HCT116 (cell line): ENCODE results near the gene ELFN1. TPM values are rescaled to one million over a fixed set of nuclear protein-coding genes. Genes with fewer than 3 reads are reported as not detected.

Experiments used
- ATAC-seq: fragments of 200-7000 bp; cut with Tn5 transposase; 2 replicates; pipeline ENCODE4 v1.9.1; 2020; ENCODE audit warnings: mild to moderate bottlenecking, moderate library complexity
- Bru-seq: library from RNA; stranded (reverse); fragments of 400-500 nt; gene quantifications from one replicate; lab custom pipeline; 2021; lab: Mats Ljungman, UMichigan
- BruChase-seq, 2 experiments: library from RNA; stranded (reverse); fragments of 400-500 nt; gene quantifications; one replicate each; lab custom pipeline; 2021; lab: Mats Ljungman, UMichigan
- BruUV-seq: library from RNA; stranded (reverse); fragments of 400-500 nt; replicated peaks from 2 replicates; lab custom pipeline; 2021; lab: Mats Ljungman, UMichigan
- CTCF ChIA-PET: fragments of 300-600 bp; sonication (Branson Sonifier 250); formaldehyde crosslinking; loops from one replicate; lab custom pipeline; 2021; ENCODE audit warnings: antibody characterized with exemption; lab: Charles Lee
- POLR2A ChIA-PET: fragments of 300-600, 350-600 bp; sonication (Branson Sonifier 250); formaldehyde crosslinking; loops from one replicate; lab custom pipeline; 2021; ENCODE audit warnings: antibody characterized with exemption; lab: Charles Lee
- RAD21 ChIA-PET, 2 experiments: fragments of 300-600 bp; sonication (Branson Sonifier 250); formaldehyde crosslinking; loops; one replicate each; lab custom pipeline; 2023; ENCODE audit warnings: low total read pairs in 2 of 2; ENCODE audit not compliant: uncharacterized antibody in 2 of 2, unreplicated experiment in 2 of 2, low non-redundant PET in 1 of 2; lab: Charles Lee
- DNase-seq: peaks from one replicate; pipeline ENCODE4 v3.0.0-alpha.2; 2010; ENCODE audit warnings: low read depth, low spot score
- H2AFZ ChIP-seq: fragments of 200-600 bp; shearing (Covaris generic), sonication (generic); 2 replicates; pipeline ENCODE4 v1.6.1; 2017; ENCODE audit warnings: low read depth, mixed run types, mixed read lengths, antibody characterized with exemption, low read length; ENCODE audit not compliant: poor library complexity, severe bottlenecking
- H3K27ac ChIP-seq: 2 replicates; pipeline ENCODE4 v1.5.1; 2012; ENCODE audit warnings: low read depth, low read length
- H3K27me3 ChIP-seq: fragments of 200-600 bp; sonication (generic); 2 replicates; pipeline ENCODE4 v1.6.1; 2016; ENCODE audit warnings: mixed run types, low read length, mixed read lengths; ENCODE audit not compliant: insufficient read depth
- H3K36me3 ChIP-seq, 2 experiments: fragments of 200-500 bp in 1 of 2; fragments of 200-600 bp in 1 of 2; sonication (Bioruptor generic) in 1 of 2; sonication (generic) in 1 of 2; 2 replicates each; pipeline versions ENCODE4 v1.5.1 to v1.6.1; 2014 to 2016; ENCODE audit warnings: low read length in 2 of 2, inconsistent platforms in 1 of 2, mixed read lengths in 1 of 2, mixed run types in 1 of 2; ENCODE audit not compliant: insufficient read depth in 2 of 2, control insufficient read depth in 1 of 2
- H3K4me1 ChIP-seq, 2 experiments: fragments of 200-600 bp in 1 of 2; sonication (generic) in 1 of 2; 2 replicates each; pipeline versions ENCODE4 v1.5.1 to v1.6.1; 2012 to 2017; ENCODE audit warnings: low read length in 2 of 2, inconsistent platforms in 1 of 2, mild to moderate bottlenecking in 1 of 2, mixed read lengths in 1 of 2, mixed run types in 1 of 2, moderate library complexity in 1 of 2; ENCODE audit not compliant: insufficient read depth in 2 of 2, control insufficient read depth in 1 of 2
- H3K4me2 ChIP-seq: fragments of 200-600 bp; sonication (generic); 2 replicates; pipeline ENCODE4 v1.6.1; 2017; ENCODE audit warnings: mixed run types, low read length, mixed read lengths
- H3K4me3 ChIP-seq, 2 experiments: fragments of 200-600 bp in 1 of 2; sonication (generic) in 1 of 2; replicated peaks in 1 of 2; 2 replicates each; pipeline ENCODE4 v1.5.1; 2011 to 2016; ENCODE audit warnings: low read length in 2 of 2, control low read depth in 1 of 2, low read depth in 1 of 2, mild to moderate bottlenecking in 1 of 2, mixed read lengths in 1 of 2, mixed run types in 1 of 2
- H3K79me2 ChIP-seq: fragments of 200-600 bp; sonication (generic); 2 replicates; pipeline ENCODE4 v1.6.1; 2017; ENCODE audit warnings: mild to moderate bottlenecking, mixed run types, low read length, moderate library complexity, mixed read lengths; ENCODE audit not compliant: insufficient read depth
- H3K9ac ChIP-seq: fragments of 200-600 bp; sonication (generic); 2 replicates; pipeline ENCODE4 v1.6.1; 2016; ENCODE audit warnings: low read length, mixed read lengths
- H3K9me2 ChIP-seq: fragments of 200-600 bp; sonication (generic), shearing (Covaris generic); 2 replicates; pipeline ENCODE4 v1.6.1; 2017; ENCODE audit warnings: mixed run types, mild to moderate bottlenecking, moderate library complexity; ENCODE audit not compliant: insufficient read depth
- H3K9me3 ChIP-seq, 2 experiments: fragments of 200-500 bp in 1 of 2; fragments of 200-600 bp in 1 of 2; sonication (Bioruptor generic) in 1 of 2; sonication (generic) in 1 of 2; 2 replicates each; pipeline ENCODE4 v1.6.1; 2014 to 2017; ENCODE audit warnings: low read length in 2 of 2, mixed read lengths in 2 of 2, inconsistent platforms in 1 of 2, low read depth in 1 of 2, mild to moderate bottlenecking in 1 of 2, mixed run types in 1 of 2, moderate library complexity in 1 of 2; ENCODE audit not compliant: control insufficient read depth in 1 of 2, insufficient read depth in 1 of 2
- H4K20me1 ChIP-seq: fragments of 200-600 bp; sonication (generic), shearing (Covaris generic); 2 replicates; pipeline ENCODE4 v1.6.1; 2017; ENCODE audit warnings: mixed run types, mild to moderate bottlenecking, moderate library complexity; ENCODE audit not compliant: insufficient read depth
- CBX3 ChIP-seq: IDR thresholded peaks from 2 replicates; pipeline ENCODE4 v1.6.1; 2012; ENCODE audit warnings: low read depth
- ELF1 ChIP-seq: IDR thresholded peaks from 2 replicates; pipeline ENCODE4 v1.6.1; 2012; ENCODE audit warnings: low read depth, borderline replicate concordance
- EZH2phosphoT487 ChIP-seq: fragments of 200-600 bp; IDR thresholded peaks from 2 replicates; pipeline ENCODE4 v1.6.1; 2018; ENCODE audit warnings: antibody characterized with exemption, borderline replicate concordance
- JUND ChIP-seq: IDR thresholded peaks from 2 replicates; pipeline ENCODE4 v1.6.1; 2012
- POLR2A ChIP-seq: IDR thresholded peaks from 2 replicates; pipeline ENCODE4 v1.7.0; 2011; ENCODE audit warnings: borderline replicate concordance; ENCODE audit not compliant: insufficient read depth, insufficient read length; ENCODE audit errors: extremely low read depth
- POLR2AphosphoS5 ChIP-seq: IDR thresholded peaks from 2 replicates; pipeline ENCODE4 v1.6.1; 2011; ENCODE audit warnings: mild to moderate bottlenecking, low read depth, low read length, moderate library complexity
- TCF7L2 ChIP-seq: IDR thresholded peaks from 2 replicates; pipeline ENCODE4 v1.7.0; 2011; ENCODE audit warnings: borderline replicate concordance, inconsistent platforms; ENCODE audit not compliant: insufficient read depth, insufficient read length; ENCODE audit errors: extremely low read depth
- ZFX ChIP-seq: fragments of 450-650 bp; IDR thresholded peaks from 2 replicates; pipeline ENCODE4 v1.6.1; 2017
- ZNF274 ChIP-seq: fragments of 200-500 bp; sonication (Bioruptor generic); IDR thresholded peaks from 2 replicates; pipeline ENCODE4 v1.6.1; 2014; ENCODE audit warnings: mild to moderate bottlenecking, low read depth, low read length, inconsistent platforms
- intact Hi-C: fragments of 100-400 bp; cut with micrococcal nuclease; formaldehyde crosslinking; loops from 2 replicates; pipeline ENCODE4 v1.10.0; 2022
- long read RNA-seq: library from polyadenylated mRNA; unstranded; transcript quantifications from one replicate; pipeline ENCODE4 v2.0.0, GENCODE V29; 2021; ENCODE audit not compliant: unreplicated experiment
- polyA plus RNA-seq: library from polyadenylated mRNA; unstranded; fragments of >200 nt; gene quantifications from 2 replicates; pipeline ENCODE4 v1.2.1, GENCODE V29; 2012; ENCODE audit warnings: missing spikeins
- total RNA-seq: library from RNA; stranded (reverse); gene quantifications from one replicate; pipeline ENCODE4 v1.2.1, GENCODE V29; 2021; ENCODE audit not compliant: unreplicated experiment
- TF ChIP-seq, protein P1 (sequence below): IDR thresholded peaks from 2 replicates; pipeline ENCODE4 v1.6.1; 2011; ENCODE audit warnings: mild to moderate bottlenecking, low read length, moderate library complexity; ENCODE audit not compliant: insufficient replicate concordance; ENCODE audit errors: extremely low read depth
- TF ChIP-seq, protein P2 (sequence below): IDR thresholded peaks from 2 replicates; pipeline ENCODE4 v1.6.1; 2012

The ELFN1 gene
- total RNA-seq (4.4 TPM), Bru-seq, nascent RNA (percentile 20 among the genes with signal in this experiment), BruChase-seq, experiment 1, labeled RNA remaining after a 6-hour chase (percentile 22 among the genes with signal in this experiment), BruChase-seq, experiment 2, labeled RNA remaining after a 2-hour chase (percentile 22 among the genes with signal in this experiment)
- 3.2 and 3.5 TPM in 2 replicates for polyA plus RNA-seq
- long read RNA-seq, partial matches to known transcripts, result 0 of 16 reads
- long read RNA-seq, other reads (novel, unspliced or antisense), result 16 of 16 reads

DNA sequence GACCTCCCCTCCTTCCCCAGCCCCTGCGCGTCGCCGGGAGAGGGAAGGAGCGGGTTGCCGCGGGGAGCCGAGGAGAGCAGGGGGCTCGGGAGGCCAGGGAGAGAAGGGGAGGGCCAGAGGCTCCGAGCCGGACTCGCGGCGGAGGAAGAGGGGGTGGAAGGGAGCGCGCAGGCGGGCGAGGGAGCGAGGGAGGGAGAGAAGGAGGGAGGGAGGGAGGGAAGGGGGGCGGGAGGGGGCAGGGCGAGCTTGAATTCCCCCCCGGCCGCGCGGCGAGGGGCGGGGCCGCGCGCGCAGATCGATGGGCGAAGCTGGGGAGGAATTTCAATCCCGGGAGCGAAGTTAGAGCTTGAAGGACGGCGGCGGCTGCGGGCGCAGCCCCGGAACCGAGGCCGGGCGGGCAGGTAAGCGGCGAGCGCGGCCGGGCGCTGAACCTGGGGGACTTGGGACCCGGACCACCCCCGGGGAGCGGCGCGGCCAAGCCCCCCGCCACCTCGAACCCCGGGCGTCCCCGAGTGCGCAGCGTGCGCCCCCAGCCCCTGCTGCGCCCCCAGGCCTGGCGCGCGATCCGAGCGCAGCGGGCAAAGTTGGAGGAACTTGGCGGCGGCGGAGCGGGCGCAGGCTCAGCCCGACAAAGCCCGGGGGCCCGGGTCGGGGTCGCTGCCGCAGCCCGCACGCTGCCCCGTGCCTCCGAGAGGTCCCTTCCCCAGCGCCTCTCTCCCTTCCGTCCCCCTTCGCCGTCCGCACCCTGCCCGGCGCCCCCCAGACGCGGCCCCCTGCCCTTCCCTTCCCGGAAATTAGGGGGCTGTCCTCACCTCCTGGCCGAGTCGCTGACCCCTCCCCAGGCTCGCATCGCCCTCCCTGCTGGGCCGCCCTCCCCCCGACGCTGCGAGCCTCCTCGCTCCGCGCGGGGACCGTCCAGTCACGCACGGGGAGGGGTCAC is at the start of gene ELFN1:
TSS of gene ELFN1 (plus strand) at position 324 of the 940 bp plus-strand sequence. CDS start 74,320 bp downstream, outside the sequence.
- POLR2A ChIA-PET, result no interaction called here
- ATAC-seq (no peak), DNase-seq (no peak)
- Histone ChIP-seq H4K20me1 (no peaks in the 10 kb centered on the region), H3K4me1 (peaks cover 0 to 1% of the 10 kb centered on the region in 2 experiments; a peak in 1 of 4 replicates), H3K4me3 (no peak within 1 kb of the TSS), H3K79me2 (no peaks in the 10 kb centered on the region), H2AFZ (no peak within 1 kb of the TSS), H3K9ac (no peak within 1 kb of the TSS), H3K4me2 (no peak within 1 kb of the TSS), H3K9me3 (no peaks in the 10 kb centered on the region), H3K36me3 (no peaks in the 10 kb centered on the region), H3K9me2 (no peaks in the 10 kb centered on the region), H3K27ac (no peak within 1 kb of the TSS), H3K27me3 (no peaks in the 10 kb centered on the region)
- RAD21 ChIA-PET, result no interaction called here
- CTCF ChIA-PET, result no interaction called here
- intact Hi-C loops, result no loop called here
- BruUV-seq, result no TSS peak
- no peak for TF ChIP-seq TCF7L2

DNA sequence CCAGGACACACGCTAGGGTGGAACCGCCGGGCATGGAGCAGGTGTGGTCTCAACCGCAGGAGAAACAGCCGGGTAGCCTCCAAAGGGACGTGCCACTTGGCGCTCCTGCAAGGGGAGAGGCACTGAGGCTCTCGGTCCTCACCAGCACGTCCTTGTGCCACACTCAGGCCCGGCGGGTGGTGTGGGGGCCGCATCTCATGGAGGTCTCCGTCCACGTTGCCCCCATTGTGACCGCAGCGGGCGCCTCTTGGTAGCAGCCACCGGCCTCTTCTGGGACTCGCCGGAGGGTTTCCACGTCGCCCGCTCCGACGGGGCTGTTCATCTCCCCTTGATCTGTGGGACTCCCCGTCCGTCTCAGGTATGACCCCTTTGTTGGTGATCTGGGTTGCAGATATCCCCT is 49.2 kb upstream of the ELFN1 start:
- no peaks in the 10 kb centered on the region for H3K9me2 ChIP-seq
- H3K9ac ChIP-seq, result no peak overlapping the region
- RAD21 ChIA-PET, result no interaction called here
- H3K9me3 ChIP-seq, result no peaks in the 10 kb centered on the region
- no peak for ATAC-seq
- CTCF ChIA-PET, result no interaction called here
- H3K27ac ChIP-seq, result no peak overlapping the region
- H3K4me2 ChIP-seq, result no peak overlapping the region
- H4K20me1 ChIP-seq, result no peaks in the 10 kb centered on the region
- H3K4me3 ChIP-seq, result no peak overlapping the region
- no peaks in the 10 kb centered on the region for H3K36me3 ChIP-seq
- H3K79me2 ChIP-seq, result no peaks in the 10 kb centered on the region
- no peaks in the 10 kb centered on the region for H3K27me3 ChIP-seq
- no peaks in the 10 kb centered on the region for H3K4me1 ChIP-seq
- POLR2A ChIA-PET, result no interaction called here
- H2AFZ ChIP-seq, result no peak overlapping the region
- intact Hi-C loops, result no loop called here
- DNase-seq, result no peak
- BruUV-seq, result no TSS peak
- TF ChIP-seq, protein P1, sequence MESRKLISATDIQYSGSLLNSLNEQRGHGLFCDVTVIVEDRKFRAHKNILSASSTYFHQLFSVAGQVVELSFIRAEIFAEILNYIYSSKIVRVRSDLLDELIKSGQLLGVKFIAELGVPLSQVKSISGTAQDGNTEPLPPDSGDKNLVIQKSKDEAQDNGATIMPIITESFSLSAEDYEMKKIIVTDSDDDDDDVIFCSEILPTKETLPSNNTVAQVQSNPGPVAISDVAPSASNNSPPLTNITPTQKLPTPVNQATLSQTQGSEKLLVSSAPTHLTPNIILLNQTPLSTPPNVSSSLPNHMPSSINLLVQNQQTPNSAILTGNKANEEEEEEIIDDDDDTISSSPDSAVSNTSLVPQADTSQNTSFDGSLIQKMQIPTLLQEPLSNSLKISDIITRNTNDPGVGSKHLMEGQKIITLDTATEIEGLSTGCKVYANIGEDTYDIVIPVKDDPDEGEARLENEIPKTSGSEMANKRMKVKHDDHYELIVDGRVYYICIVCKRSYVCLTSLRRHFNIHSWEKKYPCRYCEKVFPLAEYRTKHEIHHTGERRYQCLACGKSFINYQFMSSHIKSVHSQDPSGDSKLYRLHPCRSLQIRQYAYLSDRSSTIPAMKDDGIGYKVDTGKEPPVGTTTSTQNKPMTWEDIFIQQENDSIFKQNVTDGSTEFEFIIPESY, result no peak
- no peak for TF ChIP-seq ZNF274
- no peak for TF ChIP-seq POLR2AphosphoS5
- TF ChIP-seq POLR2A, result no peak
- TF ChIP-seq EZH2phosphoT487, result no peak
- no peak for TF ChIP-seq ELF1
- TF ChIP-seq CBX3, result no peak
- no peak for TF ChIP-seq JUND
- TF ChIP-seq ZFX, result no peak
- TF ChIP-seq, protein P2, sequence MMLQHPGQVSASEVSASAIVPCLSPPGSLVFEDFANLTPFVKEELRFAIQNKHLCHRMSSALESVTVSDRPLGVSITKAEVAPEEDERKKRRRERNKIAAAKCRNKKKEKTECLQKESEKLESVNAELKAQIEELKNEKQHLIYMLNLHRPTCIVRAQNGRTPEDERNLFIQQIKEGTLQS, result no peak
